22Rv1 (cell line): ENCODE data around the gene GAS2L3.

Experiments used
- ZFX ChIP-seq: fragments of 450-650 bp; IDR thresholded peaks from 2 replicates; pipeline ENCODE4 v1.6.1; 2017; ENCODE audit warnings: antibody characterized with exemption, borderline replicate concordance
- TF ChIP-seq, protein P1 (sequence below): fragments of 450-650 bp; IDR thresholded peaks from 2 replicates; pipeline ENCODE4 v1.5.1; 2017; ENCODE audit warnings: mild to moderate bottlenecking

DNA sequence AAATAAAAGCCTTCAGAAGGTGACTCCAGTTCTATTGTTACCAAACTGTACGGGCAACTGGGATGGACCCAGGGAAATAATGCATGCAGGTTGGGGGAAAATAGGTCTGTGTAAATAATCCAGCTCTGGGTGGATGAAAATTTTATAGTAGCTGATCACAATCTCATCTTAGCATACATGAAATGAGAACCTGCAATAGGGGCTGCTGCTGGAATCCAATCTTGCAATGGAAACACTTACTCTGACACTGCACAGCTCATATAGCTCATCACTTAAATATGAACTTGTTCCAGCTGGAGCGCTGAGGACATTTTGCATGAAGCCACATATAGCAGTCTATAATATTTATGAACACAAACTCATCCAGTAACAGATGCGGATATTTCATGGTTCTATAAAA is 40.1 kb upstream of the GAS2L3 start:
- TF ChIP-seq, protein P1, sequence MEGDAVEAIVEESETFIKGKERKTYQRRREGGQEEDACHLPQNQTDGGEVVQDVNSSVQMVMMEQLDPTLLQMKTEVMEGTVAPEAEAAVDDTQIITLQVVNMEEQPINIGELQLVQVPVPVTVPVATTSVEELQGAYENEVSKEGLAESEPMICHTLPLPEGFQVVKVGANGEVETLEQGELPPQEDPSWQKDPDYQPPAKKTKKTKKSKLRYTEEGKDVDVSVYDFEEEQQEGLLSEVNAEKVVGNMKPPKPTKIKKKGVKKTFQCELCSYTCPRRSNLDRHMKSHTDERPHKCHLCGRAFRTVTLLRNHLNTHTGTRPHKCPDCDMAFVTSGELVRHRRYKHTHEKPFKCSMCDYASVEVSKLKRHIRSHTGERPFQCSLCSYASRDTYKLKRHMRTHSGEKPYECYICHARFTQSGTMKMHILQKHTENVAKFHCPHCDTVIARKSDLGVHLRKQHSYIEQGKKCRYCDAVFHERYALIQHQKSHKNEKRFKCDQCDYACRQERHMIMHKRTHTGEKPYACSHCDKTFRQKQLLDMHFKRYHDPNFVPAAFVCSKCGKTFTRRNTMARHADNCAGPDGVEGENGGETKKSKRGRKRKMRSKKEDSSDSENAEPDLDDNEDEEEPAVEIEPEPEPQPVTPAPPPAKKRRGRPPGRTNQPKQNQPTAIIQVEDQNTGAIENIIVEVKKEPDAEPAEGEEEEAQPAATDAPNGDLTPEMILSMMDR: no peak
- no peak for TF ChIP-seq ZFX
